Measurements from ENCODE around the gene TP53BP2.
"Not testable (repeated sequence)": the region's sequence is repeated elsewhere in the genome, so short reads cannot be mapped to it uniquely, and the experiment has no call there.

Gene TP53BP2

GRCh38 chr1:223752721-223753515 lies 92.8 kb downstream of the TP53BP2 start:
- DNase-seq (ENCODE audit: low read depth): no peak
- H3K4me3 ChIP-seq (ENCODE audit: low read depth, low read length): no peak overlapping the region

DNA sequence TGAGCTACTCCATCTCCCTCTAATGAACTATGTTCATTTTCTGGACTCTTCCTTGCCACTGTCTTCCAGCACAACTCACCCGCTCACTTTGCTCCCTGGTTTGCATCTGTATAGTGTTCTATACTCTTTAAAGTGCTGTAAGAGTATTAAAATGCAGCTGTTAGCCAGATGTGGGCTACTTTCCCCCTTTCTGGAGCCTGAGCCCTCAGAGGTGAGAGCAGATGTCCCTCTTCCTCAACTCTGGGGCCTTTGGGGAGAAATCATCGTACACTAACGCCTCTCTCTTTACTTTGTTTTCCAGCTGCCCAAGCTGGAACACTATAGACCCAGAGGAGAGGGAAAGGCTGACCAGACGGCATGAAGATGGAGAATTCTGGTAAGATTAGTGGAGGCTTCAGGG lies 94.1 kb downstream of the TP53BP2 start:
- DNase-seq (ENCODE audit: low read depth): no peak
- H3K4me3 ChIP-seq (ENCODE audit: low read depth, low read length): no peak overlapping the region

DNA sequence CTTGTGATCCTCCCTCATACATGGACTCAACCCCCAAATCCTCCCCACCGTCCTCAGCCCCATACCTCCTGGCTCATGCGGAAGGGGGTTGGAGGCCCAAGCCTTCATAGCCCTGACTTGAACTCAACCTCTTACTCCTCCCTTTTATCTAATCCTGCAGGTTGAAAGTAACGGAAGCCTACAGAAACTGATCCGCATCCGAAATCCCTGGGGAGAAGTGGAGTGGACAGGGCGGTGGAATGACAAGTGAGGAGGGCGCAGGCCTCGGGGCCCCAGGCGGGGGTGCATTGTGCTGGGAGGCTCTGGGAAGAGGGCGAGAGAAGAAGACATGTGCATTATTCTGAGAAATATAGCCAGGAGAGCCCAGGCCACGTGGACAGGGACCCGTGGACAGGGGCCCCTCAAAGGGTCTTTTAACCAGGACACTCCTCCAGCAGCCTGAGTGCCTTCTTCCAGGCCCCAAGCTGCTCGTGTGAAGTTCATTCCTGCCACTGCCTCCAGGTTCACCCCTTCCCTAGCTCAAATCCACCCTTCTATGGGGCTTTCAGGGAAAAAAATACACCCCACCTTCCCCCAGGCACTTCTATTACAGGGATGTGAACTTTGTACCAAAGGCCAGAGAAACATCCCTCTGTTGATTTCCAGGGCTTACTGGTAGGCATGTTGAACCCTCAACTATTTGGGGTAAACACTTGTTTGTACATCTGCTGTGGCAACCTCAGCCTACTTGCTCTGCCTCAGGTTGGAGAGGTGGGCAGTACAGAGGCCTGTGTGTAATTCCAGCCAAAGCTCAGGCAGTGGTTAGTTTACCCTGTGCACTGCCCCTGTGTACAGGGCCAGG lies 94.8 kb downstream of the TP53BP2 start:
- DNase-seq (ENCODE audit: low read depth): no peak
- no peak overlapping the region for H3K4me3 ChIP-seq (ENCODE audit: low read depth, low read length)

- DNase-seq (ENCODE audit: low read depth): no peak
- H3K4me3 ChIP-seq (ENCODE audit: low read depth, low read length): peak overlapping the region; percentile 15
These were observed 96.7 kb downstream of the TP53BP2 start for GRCh38 chr1:223748773-223749733.

GRCh38 chr1:223748405-223748772 lies 97.4 kb downstream of the TP53BP2 start:
- H3K4me3 ChIP-seq (ENCODE audit: low read depth, low read length): no peak overlapping the region
- DNase-seq (ENCODE audit: low read depth): no peak

GRCh38 chr1:223747838-223748335 lies 97.9 kb downstream of the TP53BP2 start:
- no peak overlapping the region for H3K4me3 ChIP-seq (ENCODE audit: low read depth, low read length)
- no peak for DNase-seq (ENCODE audit: low read depth)

DNA sequence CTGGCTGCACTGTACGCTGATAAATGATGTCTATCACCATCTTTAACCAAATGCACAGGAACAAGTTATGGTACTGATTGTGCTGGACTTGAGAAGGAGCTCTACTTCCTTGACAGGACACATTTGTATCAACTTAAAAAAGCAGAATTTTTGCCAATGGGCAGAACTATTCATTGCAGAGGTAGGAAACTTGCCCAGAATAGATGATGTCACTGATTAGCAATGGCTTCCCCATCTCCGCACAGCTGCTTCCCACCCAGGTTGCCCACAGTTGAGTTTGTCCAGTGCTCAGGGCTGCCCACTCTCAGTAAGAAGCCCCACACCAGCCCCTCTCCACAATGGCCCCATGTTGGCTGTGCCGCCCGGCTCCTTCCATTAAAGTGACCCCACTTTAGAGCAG lies 100.0 kb downstream of the TP53BP2 start:
- H3K4me3 ChIP-seq (ENCODE audit: low read depth, low read length): no peak overlapping the region
- no peak for DNase-seq (ENCODE audit: low read depth)

- no peak for DNase-seq (ENCODE audit: low read depth)
- no peak overlapping the region for H3K4me3 ChIP-seq (ENCODE audit: low read depth, low read length)
These were observed 102.8 kb downstream of the TP53BP2 start for GRCh38 chr1:223742856-223743517.

DNA sequence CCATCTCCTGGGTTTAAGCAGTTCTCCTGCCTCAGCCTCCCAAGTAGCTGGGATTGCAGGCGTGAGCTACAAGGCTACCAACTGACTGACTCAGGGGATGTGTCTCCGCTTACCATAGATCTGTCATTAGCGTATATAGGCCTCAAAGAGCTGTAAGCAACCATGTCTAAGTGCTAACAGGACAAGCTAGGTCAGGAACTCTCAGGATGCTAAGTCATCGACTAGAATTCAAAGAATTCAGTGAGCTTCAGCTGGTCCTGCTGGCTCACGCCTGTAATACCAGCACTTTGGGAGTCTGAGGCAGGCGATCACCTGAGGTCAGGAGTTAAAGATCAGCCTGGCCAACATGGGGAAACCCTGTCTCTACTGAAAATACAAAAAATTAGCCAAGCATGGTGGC lies 103.9 kb downstream of the TP53BP2 start:
- no peak overlapping the region for H3K4me3 ChIP-seq (ENCODE audit: low read depth, low read length)
- DNase-seq (ENCODE audit: low read depth): no peak

DNA sequence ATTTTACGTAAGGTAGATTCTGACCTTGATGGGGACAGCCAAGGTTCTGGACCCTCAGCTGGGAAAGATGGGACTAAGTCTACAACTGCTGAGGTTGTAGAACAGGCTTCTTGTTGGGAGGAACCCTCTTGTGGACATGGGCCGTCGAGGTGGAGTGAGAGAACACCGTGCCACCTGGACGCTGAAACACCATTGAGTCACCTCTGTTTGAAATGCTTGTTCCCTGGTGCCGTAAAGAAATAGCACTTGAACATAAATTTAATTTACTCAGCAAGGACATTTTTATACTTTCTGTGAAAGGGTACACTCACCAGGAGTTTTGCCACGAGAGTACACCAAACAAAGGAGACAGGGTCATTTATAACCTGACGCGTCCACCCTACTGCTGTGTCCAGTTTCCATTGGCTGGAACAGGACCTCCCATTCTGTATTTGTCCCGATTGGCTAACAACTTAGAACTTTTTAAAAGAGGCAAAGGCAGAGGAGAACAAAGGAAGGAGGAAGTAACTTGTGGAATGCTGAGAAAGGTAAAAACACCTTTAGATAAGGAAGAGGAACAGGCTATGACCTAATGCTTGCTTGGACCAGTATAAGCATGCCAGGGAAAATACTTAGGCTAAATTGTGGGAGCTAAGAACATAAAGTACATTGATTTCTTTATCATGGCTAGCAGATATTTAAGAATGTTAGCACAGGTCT lies 105.6 kb downstream of the TP53BP2 start:
- not testable (repeated sequence) for H3K4me3 ChIP-seq (ENCODE audit: low read depth, low read length); DNase-seq (ENCODE audit: low read depth)

- no peak for DNase-seq (ENCODE audit: low read depth)
- H3K4me3 ChIP-seq (ENCODE audit: low read depth, low read length): no peak overlapping the region
These were observed 106.2 kb downstream of the TP53BP2 start for GRCh38 chr1:223739366-223740037.

DNA sequence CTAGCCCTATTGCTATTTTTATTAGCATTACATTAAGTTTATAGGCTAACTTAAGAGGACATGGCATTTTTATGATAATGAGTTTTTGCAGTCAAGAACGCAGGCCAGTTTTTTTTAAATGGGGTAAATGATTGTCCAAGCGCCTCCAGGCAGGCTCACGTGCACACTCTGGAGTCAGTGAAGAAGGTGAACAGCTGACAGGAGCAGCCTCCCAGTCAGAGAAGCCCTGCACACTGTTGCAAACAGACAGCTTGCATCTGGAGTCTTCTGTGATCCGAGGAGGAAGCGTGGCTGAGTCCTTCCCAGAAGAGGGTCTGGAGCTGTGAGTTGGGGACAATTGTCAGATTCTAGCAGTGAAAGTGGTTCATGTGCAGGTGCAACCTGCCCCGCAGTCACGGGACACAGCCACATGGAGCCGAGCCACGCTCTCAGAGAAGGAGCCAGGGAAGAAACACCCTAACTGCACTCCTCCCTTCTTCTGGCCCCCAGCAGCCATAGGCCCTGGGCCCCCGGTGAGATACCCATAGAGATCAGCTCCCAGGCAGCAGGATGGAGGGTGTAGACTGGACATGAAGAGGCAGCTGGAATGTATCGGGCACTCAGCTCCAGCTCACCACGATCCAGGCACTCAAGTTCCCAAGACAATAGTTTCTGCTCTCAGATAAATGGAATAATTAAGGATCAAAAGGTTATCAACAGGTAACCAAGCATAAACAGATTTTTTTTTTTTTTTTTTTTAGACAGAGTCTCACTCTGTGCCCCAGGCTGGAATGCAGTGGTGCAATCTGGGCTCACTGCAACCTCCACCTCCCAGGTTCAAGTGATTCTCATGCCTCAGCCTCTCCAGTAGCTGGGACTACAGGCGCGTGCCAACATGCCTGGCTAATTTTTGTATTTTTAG lies 107.0 kb downstream of the TP53BP2 start:
- no peak for DNase-seq (ENCODE audit: low read depth)
- H3K4me3 ChIP-seq (ENCODE audit: low read depth, low read length): no peak overlapping the region

DNA sequence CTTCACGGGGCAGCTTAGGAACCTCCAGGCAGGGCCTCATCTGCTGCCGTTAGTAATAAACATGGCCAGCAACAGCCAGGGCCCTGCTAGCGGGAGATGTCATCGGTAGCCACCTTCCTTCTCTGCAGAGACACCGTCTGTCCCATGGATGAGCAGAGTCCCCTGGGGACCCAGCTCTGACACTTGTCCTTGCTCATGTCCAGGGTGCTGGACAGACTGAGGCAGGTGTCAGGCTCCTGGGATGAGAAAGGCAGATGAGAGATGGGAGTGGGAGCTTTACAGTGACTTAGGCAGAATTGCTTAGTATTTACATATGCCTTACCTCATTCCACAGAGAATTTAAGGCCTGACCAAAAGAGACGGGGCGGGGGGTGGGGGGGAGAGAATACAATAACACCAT lies 108.4 kb downstream of the TP53BP2 start:
- no peak overlapping the region for H3K4me3 ChIP-seq (ENCODE audit: low read depth, low read length)
- DNase-seq (ENCODE audit: low read depth): no peak

GRCh38 chr1:223736638-223737037 lies 109.1 kb downstream of the TP53BP2 start:
- DNase-seq (ENCODE audit: low read depth); H3K4me3 ChIP-seq (ENCODE audit: low read depth, low read length): not testable (repeated sequence)

GRCh38 chr1:223733898-223734852 lies 111.6 kb downstream of the TP53BP2 start:
- DNase-seq (ENCODE audit: low read depth): no peak
- no peak overlapping the region for H3K4me3 ChIP-seq (ENCODE audit: low read depth, low read length)

Data from skeletal muscle cell (primary cell).